Measurements from ENCODE around the gene CAT.
A peak's percentile ranks its signal among the peaks of the same experiment; 100 is the strongest.

The CAT gene

DNA sequence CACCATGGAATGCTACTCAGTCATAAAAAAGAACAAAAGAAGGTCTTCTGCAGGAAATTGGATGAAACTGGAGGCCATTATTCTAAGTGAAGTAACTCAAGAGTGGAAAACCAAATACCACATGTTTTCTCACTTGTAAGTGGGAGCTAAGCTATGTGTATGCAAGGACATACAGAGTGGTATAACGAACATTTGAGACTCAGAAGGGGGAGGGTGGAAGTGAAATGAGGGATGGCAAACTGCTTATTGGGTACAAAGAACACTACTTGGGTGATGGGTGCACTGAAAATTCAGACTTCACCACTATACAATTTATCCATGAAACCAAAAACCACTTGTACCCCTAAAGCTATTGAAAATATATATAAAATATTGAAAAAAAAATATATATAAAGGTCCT is 13.4 kb upstream of the CAT start:
- DNase-seq (ENCODE audit: low spot score): no peak

DNA sequence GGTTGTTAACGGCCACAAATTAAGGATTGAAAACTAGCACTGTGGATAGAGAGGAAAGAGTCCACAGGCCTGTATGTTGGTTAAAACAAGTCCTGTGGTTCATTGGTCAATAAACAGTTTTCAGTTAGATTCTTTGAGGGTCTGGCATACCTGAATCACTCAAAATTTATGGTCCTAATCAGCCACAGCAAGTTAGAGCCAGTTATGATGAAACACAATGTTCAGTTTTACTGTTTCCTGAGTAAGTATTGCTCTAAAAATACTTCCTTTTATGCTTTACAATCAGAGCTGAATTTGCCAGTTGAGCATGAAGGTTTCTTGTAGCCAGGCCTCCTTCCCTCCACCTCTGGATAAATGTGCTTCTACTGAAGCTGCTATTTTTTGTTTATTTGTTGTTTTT is 12.9 kb upstream of the CAT start:
- no peak for DNase-seq (ENCODE audit: low spot score)

DNA sequence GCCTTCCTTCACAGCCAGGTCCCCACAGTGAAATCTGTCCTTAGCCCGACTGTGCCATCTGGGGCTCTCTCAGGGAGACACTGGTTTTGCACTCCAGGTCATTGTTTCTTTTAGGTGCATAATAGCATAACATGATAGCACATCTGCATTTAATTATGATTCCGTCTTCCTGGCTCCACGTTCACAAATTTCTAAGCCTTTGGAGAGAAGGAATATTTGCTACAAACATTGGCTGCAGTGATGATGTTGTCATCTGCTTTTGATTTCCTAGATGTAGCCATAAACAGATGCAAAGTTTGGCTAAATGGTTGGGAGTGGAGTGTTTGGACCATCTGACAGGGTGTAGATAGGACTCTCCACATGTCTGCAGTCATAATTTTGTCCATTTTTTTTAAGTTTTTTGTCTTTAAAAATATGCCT is 12.0 kb upstream of the CAT start:
- peak; percentile 71 for DNase-seq (ENCODE audit: low spot score)

DNA sequence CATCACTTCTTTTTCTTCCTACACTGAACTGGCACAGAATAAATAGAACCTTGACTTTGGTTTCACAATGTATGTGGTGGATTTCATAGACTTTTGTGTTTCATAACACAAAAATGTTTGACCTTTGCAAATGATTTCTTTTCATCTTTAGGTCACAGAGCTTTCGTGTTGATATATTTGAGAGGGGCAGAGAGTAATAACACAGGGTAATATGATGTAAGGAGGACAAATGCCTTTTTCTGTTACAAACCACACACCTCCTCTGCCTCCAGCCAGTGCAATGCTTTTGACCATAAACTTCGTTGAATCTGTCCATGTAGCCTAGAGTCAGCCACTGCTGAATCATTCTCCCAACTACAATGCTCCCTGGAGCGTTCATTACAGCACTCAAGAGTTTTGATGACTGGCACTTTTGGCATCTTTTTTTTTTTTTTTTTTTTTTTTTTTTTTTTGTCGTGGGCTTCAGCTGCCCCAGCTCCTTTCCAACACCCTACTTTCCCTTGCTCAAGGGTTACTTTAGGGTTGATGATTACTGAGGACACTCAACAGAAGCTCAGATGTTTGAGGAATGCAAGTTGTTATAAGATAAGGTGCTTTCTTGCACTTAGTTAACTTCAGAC is 11.4 kb upstream of the CAT start:
- peak; percentile 80 for DNase-seq (ENCODE audit: low spot score)

DNA sequence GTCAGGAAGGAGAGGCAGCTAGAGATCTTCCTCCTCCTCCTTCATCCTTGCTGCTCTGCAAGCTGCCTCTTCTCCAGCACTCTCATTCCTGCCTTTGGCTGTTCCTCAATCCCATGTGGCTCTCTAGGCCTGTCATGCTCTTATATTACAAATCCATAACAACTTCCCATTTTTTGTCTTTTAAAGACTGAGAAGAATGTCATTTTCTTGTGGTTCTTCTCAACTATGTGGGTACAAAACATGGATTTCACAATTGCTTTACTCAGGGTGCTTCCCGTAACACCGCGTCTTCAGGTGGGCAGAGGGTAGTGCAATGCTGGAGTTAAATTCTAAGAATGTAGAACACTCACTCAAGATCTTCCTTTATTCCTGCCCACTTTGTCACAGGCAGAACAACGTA is 6.8 kb upstream of the CAT start:
- DNase-seq (ENCODE audit: low spot score): no peak

DNA sequence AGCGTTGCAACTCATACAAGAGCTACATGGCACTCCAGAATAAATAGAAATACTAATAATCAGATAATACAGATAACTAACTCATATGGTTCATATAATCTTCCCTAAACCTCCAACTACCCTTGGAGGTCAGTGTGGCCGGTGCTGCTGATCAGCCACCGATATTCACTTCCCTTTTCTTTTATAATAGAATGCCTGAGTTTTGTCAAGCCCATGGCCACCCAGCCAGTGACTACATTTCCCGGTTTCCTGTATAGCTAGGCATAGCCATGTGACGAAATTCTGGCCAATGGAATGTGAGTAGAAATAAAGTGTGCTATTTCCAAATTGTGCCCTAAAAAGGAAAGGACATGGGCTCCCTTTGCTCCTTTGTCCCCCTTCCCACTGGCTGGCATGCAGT is 5.9 kb upstream of the CAT start:
- no peak for DNase-seq (ENCODE audit: low spot score)

DNA sequence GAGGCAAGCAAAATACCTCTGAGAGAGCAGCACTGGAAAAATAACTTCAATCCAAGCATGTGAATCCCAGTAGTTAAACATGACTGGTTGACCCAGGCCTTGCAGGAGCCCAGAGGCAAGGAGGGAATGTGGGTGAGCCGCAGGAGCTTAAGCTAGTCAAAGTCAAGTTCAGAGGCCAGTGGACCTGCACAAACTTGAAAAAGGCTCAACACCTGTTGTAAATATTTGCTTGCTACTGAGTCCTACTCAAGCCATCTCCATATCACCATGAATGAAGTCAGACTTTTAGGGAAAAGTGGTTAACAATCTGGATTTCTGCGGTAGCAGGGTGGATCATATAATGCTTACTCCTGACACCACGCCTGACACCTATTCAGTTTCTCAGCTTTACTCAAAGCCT is 4.8 kb upstream of the CAT start:
- no peak for DNase-seq (ENCODE audit: low spot score)

DNA sequence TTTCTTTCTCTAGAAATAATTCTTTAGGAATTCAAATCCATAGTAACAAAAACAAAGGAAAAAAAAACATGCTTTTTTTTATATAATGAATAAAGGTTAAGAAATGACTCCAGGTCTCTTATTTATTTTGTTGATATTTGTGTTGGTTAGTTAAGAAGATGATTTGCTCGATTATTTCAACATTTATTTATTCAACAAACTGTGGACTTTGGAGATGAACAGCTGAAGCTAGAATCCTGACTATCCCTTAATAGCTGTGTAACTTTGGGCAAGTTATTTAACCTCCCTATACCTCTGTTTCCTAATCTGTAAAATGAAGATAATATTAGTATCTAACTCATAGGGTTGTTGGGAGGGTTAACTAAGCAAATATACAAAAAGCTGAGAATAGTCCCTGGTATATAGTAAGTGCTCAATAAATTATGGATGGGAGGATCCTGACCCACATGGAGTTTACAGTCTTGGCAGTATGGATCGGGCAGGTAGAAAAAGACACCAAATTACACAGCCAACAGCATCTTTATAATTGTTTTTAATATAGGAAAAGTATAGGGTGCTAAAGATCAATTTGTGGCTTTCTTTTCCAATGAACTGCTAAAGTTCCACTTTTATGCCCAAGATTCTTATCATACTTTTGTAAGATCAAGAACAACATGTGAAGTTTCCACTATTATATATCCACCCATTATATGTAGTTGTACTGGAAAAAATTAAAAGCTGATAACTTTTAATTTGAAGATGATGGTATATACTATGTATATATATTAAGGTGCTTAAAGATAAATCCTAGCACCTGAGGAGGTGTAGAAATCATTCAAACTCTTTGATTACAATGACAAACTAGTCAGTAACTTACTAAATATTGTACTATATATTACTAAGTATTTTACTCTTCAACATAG is 1.3 kb upstream of the CAT start:
- DNase-seq (ENCODE audit: low spot score): no peak

DNA sequence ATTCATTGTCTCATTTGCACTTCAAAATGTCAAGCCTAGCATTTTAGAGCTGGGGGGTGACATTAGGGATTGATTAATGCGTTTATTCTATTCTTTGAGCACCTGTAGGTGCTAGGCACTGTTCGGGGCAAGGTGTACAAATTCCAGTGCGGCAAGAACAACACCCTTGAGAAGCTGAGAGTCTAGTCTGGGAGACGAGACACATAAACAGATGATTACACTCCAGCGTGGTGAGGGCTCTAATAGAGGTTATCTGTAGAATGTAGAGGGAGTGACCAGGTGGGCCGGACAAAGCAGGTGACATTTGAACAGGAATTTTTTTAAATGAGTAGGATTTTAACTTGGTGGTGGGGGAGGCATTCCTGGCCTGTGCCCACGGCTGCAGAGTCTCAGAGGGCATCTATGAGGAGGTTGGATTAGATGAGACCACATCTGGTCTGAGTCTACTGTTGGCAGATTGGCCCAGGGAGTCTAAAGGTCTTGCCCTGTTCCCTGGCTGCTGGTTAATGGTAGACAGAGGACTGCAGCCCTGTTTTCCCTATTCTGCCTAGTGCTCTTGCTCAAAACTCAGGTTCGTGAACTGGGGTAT is 970 bp downstream of the CAT start:
- no peak for DNase-seq (ENCODE audit: low spot score)

DNA sequence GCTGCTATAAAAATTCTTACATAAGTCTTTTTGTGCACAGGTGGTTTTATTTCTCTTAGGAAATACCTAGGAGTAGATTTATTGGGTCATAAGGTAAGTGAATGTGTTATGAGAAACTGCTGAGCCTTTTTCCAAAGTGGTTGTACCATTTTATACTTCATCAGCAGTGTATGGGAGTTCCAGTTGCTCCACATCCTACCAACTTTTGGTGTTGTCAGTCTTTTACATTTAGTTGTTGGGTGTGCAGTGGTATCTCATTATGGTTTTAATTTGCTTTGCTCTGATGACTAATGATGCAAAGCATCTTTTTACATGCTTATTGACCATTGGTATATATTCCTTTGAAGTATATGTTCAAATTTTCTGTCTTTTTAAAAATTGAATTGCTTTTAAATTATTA is 3.1 kb downstream of the CAT start:
- no peak for DNase-seq (ENCODE audit: low spot score)

DNA sequence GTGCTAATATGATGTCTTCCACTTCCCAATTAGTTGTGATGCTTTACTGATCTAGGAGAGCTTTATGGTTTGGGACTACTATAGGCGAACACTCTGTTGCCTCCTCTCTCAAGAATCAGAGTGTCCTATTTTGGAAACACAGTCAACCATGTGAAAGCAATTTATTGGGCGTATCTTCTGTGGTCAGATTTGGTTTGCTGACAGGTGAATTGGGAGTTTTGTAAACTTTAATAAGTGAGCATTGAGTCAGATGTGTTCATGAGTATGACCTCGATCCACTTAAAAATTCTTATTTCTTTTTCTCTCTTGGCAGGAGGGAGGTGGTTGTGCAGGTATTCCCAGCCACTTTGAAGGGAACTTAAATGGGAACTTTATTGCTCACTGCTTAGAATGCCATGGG is 4.4 kb downstream of the CAT start:
- no peak for DNase-seq (ENCODE audit: low spot score)

DNA sequence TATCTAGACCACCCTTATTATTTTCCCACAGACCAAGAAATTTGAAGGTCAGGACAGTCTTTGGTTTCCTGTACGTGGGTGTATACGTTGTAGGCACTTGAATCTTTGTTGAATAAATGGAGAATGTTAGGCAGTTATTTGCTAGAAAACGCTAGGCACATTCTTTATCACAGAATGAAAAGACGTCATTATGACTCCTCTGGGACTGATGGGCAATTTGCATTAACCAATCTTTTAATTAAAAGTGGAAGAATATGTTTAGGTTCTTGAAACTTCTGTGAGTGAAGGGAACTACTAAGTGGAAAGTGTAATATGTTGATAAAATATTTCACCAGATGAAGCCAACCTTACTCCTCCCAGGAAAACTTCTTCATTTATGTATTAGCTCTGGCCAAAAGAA is 5.7 kb downstream of the CAT start:
- DNase-seq (ENCODE audit: low spot score): no peak

DNA sequence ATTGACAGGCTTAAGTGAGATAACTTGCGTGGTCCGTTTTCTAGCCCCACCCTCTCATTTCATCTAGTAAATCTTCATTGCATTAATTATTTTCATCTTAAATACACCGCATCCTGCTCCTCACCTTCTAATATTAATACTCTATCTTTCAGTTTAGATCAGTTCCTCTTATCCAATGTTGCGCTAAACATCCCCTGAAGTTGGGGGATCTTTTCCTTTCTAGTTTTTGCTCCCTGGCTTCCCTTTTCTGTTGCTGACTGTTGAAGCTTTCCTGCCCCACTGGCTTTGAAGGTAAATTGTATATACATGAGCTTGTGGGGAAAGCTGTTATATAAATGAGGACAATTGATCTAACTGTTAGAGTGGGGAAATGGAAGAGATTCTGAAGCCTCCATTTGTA is 7.2 kb downstream of the CAT start:
- DNase-seq (ENCODE audit: low spot score): no peak

DNA sequence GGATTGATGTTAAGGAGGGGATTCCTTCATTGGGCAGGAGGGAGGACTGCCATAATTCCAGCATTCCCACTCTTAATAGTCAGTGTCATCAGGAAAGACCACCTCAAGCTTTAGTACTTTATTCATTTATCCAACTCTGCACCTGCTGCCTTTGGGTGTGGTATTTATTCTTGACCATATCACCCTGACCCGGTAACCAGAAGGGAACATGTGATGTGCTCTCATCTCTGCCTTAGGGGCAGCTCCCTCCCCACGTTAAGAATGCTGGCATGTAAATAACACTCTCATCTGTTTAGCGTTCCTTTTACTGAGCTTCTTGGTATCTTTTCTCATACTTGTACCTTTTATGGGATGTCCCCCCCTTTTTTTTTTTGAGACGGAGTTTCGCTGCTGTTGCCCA is 7.7 kb downstream of the CAT start:
- no peak for DNase-seq (ENCODE audit: low spot score)

DNA sequence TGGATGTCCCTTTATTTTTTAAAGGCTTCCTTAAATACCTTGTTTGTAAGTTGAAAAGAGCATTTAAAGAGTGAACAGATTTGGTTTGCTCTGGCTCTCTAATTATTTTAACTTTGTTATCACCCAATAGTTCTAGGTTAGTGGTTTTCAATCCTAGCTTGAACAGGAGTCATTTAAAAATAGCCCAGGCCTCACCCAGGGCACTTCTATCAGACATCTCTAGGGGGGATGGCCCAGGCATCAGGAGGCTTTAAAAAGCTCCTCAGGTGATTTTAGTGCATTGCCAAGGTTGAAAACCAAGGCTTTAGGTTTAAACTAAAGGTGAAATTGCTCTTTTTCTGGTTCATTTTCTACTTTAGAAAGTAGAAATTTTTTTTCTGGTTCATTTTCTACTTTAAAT is 8.3 kb downstream of the CAT start:
- no peak for DNase-seq (ENCODE audit: low spot score)

DNA sequence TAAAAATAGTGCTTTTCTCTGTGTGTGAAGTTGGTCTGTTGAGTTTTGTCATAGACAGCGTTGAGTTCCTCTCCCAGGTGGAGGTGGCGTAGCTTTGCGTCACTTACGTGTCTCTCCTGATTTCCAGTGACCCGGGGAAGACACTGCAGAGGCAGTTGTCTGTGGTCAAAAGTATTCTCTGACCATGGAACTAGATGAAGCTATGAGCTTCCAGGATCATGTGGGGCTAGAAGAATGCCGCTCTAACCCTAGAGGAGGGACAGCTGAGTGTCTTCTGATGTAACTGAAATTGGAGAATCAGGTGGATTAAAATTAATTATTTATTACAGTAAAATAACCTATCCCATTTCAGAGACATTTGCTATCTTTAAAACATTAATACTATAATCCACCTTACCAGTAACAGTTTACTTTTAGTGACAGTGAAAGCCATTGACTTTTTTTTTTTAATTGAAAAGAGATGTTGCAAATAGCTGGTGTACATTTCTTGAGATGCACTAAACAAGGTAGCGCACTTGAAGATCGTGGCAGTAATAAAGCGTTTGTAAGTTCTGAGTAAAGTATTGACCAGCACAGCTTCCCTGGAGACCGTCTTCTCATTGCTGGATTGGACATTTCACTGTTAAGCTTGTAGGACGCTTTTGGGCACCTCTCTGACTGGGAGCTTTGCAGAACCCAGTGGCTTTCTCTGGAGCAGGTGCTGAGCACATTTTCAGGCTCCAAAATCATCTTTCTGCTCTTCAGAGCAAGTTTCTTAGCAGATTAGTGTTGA is 9.7 kb downstream of the CAT start:
- no peak for DNase-seq (ENCODE audit: low spot score)

DNA sequence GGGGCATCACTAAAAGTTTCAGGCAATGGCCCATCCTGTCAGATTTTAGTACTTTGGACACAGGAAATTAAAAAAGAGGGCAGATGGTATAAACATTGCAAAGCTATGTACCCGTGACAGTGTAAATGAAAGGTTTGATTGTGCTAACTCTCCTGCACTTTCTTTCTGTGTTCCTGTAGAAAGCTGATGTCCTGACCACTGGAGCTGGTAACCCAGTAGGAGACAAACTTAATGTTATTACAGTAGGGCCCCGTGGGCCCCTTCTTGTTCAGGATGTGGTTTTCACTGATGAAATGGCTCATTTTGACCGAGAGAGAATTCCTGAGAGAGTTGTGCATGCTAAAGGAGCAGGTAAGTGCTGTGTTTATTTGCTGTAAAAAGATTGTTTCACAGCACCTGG is 10.3 kb downstream of the CAT start:
- no peak for DNase-seq (ENCODE audit: low spot score)

DNA sequence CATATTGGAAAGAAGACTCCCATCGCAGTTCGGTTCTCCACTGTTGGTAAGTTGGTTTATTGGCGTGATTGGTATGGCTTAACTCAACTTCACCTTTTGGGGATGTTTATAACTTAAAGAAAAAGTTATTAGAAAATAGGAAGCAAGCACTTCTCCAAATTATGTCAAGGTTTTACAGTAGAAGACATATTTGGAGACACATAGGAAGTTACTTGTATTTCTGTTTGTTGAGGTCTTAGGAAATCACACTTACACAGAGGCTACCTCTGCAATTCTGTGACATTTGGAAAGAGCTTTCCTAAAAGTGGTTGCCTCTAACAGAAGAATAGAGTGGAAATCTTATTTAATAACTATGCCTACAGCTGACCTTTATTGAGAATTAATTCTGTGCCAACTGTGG is 12.3 kb downstream of the CAT start:
- DNase-seq (ENCODE audit: low spot score): no peak

DNA sequence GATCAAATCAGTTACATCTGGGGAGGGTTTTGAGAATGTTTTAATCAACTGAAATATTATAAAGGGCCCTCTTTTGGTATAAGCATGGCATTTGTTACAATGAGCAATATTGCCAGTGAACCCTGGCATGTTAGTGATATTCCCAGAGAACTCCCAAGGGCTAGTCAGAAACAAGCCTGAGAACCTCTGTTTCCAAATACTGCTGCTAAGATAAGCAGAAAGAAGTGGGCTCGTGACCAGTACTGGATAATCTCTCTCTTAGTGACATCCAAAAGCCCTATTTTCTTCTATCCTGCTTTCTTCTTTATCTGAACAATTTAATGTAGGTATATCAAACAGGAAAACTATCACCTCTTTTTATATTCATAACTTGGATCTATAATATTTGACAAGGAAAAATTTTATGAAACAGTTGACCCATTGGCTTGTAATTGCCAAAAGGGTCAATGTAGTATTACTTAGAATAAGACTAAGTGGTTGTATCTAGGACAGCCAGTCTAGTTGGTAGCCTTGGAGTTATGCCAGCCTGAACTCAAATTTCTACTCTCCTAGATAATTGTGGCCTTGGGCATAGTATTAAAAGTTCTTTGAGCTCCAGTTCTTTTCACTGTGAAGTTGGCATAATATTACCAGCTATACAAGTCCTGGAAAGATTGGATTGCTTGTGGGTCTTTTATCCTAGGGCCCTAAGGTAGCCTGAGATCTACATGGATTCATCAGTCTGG is 15.7 kb downstream of the CAT start:
- DNase-seq (ENCODE audit: low spot score): no peak

DNA sequence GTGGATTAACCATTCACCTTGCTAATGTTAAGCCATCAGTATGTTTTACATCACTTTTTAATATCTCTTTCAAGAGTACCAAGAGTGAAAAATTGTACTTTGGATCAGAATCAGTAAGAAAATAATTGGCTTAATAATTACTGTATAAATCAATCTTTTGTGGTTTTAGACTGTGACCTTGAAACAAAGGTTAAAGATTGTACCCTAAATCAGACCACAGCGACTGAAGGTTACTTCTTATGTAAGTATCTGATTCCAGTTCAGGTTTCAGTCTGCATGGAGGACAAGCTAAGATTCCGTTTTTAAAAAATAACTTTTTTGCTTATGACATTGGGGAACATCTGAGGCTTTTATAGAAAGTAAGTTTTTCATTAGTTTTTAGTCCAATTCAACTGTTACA is 18.9 kb downstream of the CAT start:
- no peak for DNase-seq (ENCODE audit: low spot score)

DNA sequence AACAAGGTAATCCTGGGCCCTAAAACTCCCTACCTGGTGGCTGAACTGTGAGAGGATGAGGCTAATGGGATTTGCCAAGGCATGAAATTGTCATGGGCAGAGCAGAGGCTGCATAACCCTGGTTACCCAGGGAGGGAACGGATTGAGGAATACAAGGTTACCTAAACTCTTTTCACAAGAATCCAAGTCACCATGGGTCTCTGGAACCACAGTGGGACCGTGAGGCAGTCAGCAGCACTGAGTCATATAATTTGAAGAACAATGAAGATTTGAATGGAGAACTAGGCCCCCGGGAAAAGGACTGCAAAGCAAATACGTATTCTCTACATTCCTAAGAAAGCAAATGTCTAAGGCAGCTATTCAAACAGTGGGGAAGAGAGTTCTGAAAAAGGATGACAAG is 19.8 kb downstream of the CAT start:
- DNase-seq (ENCODE audit: low spot score): no peak

Data from AG20443 (cell line).